Ishikawa (cell line): ENCODE measurements around the gene OR11A1.

Experiments
- CEBPB ChIP-seq: IDR thresholded peaks from 2 replicates; pipeline ENCODE4 v1.6.1; 2012
- CREB1 ChIP-seq: IDR thresholded peaks from 2 replicates; pipeline ENCODE4 v1.6.1; 2012; ENCODE audit warnings: low read depth
- EGR1 ChIP-seq: IDR thresholded peaks from 2 replicates; pipeline ENCODE4 v1.6.1; 2012
- EP300 ChIP-seq: IDR thresholded peaks from 2 replicates; pipeline ENCODE4 v1.6.1; 2012; ENCODE audit warnings: borderline replicate concordance
- FOXM1 ChIP-seq: IDR thresholded peaks from 2 replicates; pipeline ENCODE4 v1.6.1; 2012; ENCODE audit warnings: low read depth, borderline replicate concordance
- NFIC ChIP-seq: IDR thresholded peaks from 2 replicates; pipeline ENCODE4 v1.6.1; 2012
- RAD21 ChIP-seq: IDR thresholded peaks from 2 replicates; pipeline ENCODE4 v1.6.1; 2012; ENCODE audit warnings: low read depth
- TAF1 ChIP-seq: IDR thresholded peaks from 2 replicates; pipeline ENCODE4 v1.6.1; 2012; ENCODE audit warnings: low read depth, mild to moderate bottlenecking
- TCF12 ChIP-seq: IDR thresholded peaks from 2 replicates; pipeline ENCODE4 v1.6.1; 2012; ENCODE audit warnings: low read depth
- TEAD4 ChIP-seq: IDR thresholded peaks from 2 replicates; pipeline ENCODE4 v1.6.1; 2012
- YY1 ChIP-seq: IDR thresholded peaks from 2 replicates; pipeline ENCODE4 v1.6.1; 2012; ENCODE audit warnings: low read depth
- ZBTB7A ChIP-seq: IDR thresholded peaks from 2 replicates; pipeline ENCODE4 v1.6.1; 2012; ENCODE audit warnings: low read depth
- TF ChIP-seq, protein P1 (sequence below): IDR thresholded peaks from 2 replicates; pipeline ENCODE4 v1.6.1; 2012; ENCODE audit warnings: low read depth, mild to moderate bottlenecking
- TF ChIP-seq, protein P2 (sequence below): IDR thresholded peaks from 2 replicates; pipeline ENCODE4 v1.6.1; 2012
- TF ChIP-seq, protein P3 (sequence below): IDR thresholded peaks from 2 replicates; pipeline ENCODE4 v1.6.1; 2012

Gene OR11A1

DNA sequence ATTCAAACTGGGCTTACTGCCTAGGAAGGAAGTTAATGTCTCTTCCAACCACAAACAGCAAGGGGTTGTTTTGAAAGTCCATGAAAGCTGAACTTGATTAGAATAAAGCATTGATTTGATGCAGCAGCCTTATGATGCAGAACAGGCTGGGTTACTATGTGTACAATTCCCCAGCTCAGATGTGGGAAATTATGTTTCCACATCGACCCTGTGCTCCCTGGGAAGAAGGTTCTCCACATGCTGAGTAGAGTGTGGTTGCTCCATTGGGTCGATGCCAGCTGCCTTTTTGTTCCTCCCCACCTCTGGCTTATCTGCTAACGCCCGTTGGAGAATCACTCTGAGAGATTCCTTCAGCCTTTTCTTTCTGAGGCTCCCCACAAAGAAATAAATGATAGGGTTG lies 29.7 kb upstream of the OR11A1 start:
- TF ChIP-seq NFIC: no peak
- no peak for TF ChIP-seq CREB1
- TF ChIP-seq, protein P1, sequence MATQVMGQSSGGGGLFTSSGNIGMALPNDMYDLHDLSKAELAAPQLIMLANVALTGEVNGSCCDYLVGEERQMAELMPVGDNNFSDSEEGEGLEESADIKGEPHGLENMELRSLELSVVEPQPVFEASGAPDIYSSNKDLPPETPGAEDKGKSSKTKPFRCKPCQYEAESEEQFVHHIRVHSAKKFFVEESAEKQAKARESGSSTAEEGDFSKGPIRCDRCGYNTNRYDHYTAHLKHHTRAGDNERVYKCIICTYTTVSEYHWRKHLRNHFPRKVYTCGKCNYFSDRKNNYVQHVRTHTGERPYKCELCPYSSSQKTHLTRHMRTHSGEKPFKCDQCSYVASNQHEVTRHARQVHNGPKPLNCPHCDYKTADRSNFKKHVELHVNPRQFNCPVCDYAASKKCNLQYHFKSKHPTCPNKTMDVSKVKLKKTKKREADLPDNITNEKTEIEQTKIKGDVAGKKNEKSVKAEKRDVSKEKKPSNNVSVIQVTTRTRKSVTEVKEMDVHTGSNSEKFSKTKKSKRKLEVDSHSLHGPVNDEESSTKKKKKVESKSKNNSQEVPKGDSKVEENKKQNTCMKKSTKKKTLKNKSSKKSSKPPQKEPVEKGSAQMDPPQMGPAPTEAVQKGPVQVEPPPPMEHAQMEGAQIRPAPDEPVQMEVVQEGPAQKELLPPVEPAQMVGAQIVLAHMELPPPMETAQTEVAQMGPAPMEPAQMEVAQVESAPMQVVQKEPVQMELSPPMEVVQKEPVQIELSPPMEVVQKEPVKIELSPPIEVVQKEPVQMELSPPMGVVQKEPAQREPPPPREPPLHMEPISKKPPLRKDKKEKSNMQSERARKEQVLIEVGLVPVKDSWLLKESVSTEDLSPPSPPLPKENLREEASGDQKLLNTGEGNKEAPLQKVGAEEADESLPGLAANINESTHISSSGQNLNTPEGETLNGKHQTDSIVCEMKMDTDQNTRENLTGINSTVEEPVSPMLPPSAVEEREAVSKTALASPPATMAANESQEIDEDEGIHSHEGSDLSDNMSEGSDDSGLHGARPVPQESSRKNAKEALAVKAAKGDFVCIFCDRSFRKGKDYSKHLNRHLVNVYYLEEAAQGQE: no peak
- TF ChIP-seq RAD21: no peak
- no peak for TF ChIP-seq TCF12
- TF ChIP-seq TEAD4: no peak
- TF ChIP-seq FOXM1: no peak
- TF ChIP-seq, protein P2, sequence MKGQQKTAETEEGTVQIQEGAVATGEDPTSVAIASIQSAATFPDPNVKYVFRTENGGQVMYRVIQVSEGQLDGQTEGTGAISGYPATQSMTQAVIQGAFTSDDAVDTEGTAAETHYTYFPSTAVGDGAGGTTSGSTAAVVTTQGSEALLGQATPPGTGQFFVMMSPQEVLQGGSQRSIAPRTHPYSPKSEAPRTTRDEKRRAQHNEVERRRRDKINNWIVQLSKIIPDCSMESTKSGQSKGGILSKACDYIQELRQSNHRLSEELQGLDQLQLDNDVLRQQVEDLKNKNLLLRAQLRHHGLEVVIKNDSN: no peak
- TF ChIP-seq, protein P3, sequence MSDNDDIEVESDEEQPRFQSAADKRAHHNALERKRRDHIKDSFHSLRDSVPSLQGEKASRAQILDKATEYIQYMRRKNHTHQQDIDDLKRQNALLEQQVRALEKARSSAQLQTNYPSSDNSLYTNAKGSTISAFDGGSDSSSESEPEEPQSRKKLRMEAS: no peak
- TF ChIP-seq EP300: no peak
- TF ChIP-seq ZBTB7A: no peak
- no peak for TF ChIP-seq TAF1
- TF ChIP-seq CEBPB: no peak
- no peak for TF ChIP-seq EGR1
- no peak for TF ChIP-seq YY1

DNA sequence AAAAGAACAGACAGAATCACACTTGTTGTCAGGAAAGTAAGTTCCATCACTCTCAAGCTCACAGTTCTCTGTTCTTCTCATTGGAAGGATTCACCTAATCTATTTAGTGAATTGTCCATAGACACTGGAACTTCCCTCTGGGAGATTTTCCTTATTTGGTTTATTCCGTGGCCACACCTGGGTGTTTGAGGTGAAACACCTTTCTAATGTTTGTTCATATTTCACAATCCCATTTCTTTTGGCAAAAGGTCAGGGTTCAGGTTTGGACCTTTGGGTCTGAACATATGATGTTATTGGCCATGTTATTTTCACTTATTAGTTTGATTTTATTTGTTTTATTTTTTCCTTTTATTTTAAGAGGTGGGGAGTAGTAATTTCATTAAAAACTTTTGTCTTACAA lies 26.9 kb upstream of the OR11A1 start:
- no peak for TF ChIP-seq TEAD4
- no peak for TF ChIP-seq ZBTB7A
- TF ChIP-seq, protein P1: no peak
- no peak for TF ChIP-seq EGR1
- TF ChIP-seq YY1: no peak
- TF ChIP-seq FOXM1: no peak

DNA sequence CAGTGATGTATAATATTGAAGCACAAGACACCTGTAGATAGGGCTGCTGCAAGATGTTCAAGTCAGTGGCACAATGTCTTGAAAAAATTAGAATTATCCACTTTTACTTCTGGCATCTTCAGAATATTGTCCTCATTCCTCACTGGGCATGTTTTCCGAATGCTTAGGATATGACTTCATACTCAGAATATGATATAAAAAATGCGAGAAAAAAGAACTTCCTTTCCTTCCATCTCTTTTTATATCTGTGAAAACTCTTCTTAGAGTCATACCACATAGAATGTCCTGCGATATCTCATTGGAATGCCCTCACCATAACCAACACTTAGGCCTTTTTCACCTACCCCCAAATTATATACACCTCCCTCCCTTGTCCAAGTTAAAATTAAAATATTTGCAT lies 26.3 kb upstream of the OR11A1 start:
- TF ChIP-seq FOXM1: no peak
- TF ChIP-seq EGR1: no peak
- no peak for TF ChIP-seq ZBTB7A
- TF ChIP-seq, protein P1: no peak
- TF ChIP-seq, protein P2: no peak
- no peak for TF ChIP-seq NFIC
- no peak for TF ChIP-seq TAF1
- TF ChIP-seq EP300: no peak
- TF ChIP-seq YY1: no peak

DNA sequence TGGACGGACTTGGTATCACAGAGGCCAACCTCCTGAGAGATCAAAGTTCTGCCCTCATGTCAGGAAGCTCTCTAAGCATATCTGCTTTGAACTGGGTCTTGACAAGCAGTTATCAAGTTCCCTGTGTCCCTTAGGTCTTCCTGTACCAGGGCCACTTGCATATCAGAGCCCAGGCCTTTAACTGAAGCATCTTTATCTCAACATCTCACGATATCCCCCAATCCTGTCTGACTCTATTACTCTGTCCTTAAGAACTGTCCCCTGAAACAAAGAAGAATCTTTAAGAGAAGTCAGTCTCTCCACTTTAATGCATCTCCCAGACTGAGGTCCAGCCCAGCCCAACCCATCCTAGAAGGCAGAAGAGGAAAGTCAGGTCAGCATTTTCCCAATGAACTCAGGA lies 22.7 kb upstream of the OR11A1 start:
- TF ChIP-seq NFIC (no peak), FOXM1 (no peak), TEAD4 (no peak)
- TF ChIP-seq, protein P3: no peak

DNA sequence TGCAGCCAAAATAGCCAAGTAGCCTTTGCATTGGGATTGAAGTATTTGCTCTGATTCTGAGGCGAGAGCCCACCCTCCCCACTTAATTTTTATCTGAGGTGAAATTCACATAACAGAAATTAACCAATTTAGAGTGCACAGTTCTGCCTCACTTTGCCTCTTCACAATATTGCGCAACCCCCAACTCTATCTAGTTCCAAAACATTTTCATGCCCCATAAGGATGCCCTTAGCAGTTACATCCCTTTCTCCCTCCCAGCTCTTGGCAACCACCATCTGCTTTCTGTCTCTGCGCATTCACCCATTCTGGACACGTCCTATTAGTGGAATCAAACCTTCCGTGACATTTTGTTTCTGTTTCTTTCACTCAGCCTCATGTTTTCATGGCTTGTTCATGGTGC lies 21.9 kb upstream of the OR11A1 start:
- peak; percentile 56; the same call in 1 of the 2 replicates for TF ChIP-seq CEBPB
- TF ChIP-seq EP300: no peak
- TF ChIP-seq YY1: no peak
- no peak for TF ChIP-seq TCF12
- TF ChIP-seq TAF1: no peak
